SHP77 treated with DMSO at 0.1 percent for 48 hours (cell line): ENCODE measurements around the gene SMOC2.
"Not testable (repeated sequence)": the region's sequence is repeated elsewhere in the genome, so short reads cannot be mapped to it uniquely, and the experiment has no call there.

Experiments used
- DNase-seq: peaks from one replicate; lab custom pipeline; 2025; lab: John Stamatoyannopoulos, UW

Gene SMOC2

GRCh38 chr6:168655462-168656152 lies 214.6 kb downstream of the SMOC2 start:
- no peak for DNase-seq

GRCh38 chr6:168658059-168658458 lies 217.1 kb downstream of the SMOC2 start:
- DNase-seq, result no peak

- DNase-seq, result no peak
Observed at GRCh38 chr6:168660400-168660945, 219.5 kb downstream of the SMOC2 start.

- no peak for DNase-seq
Observed at GRCh38 chr6:168662301-168662936, 221.4 kb downstream of the SMOC2 start.

- no peak for DNase-seq
Observed at GRCh38 chr6:168663041-168663440, 222.1 kb downstream of the SMOC2 start.

- no peak for DNase-seq
Observed at GRCh38 chr6:168664956-168665355, 224.0 kb downstream of the SMOC2 start.

GRCh38 chr6:168666170-168666569 lies 225.2 kb downstream of the SMOC2 start:
- no peak for DNase-seq

- no peak for DNase-seq
Observed at GRCh38 chr6:168666699-168667427, 225.9 kb downstream of the SMOC2 start.

- no peak for DNase-seq
Observed at GRCh38 chr6:168667428-168667805, 226.4 kb downstream of the SMOC2 start.

GRCh38 chr6:168670401-168670985 lies 229.5 kb downstream of the SMOC2 start:
- DNase-seq, result no peak

- DNase-seq, result no peak
Observed at GRCh38 chr6:168671028-168671862, 230.3 kb downstream of the SMOC2 start.

GRCh38 chr6:168671863-168672546 lies 231.0 kb downstream of the SMOC2 start:
- no peak for DNase-seq

- no peak for DNase-seq
Observed at GRCh38 chr6:168674595-168674994, 233.6 kb downstream of the SMOC2 start.

GRCh38 chr6:168675375-168675774 lies 234.4 kb downstream of the SMOC2 start:
- DNase-seq, result no peak

GRCh38 chr6:168675933-168676551 lies 235.1 kb downstream of the SMOC2 start:
- no peak for DNase-seq

- no peak for DNase-seq
Observed at GRCh38 chr6:168676552-168677322, 235.8 kb downstream of the SMOC2 start.

GRCh38 chr6:168677323-168677781 lies 236.4 kb downstream of the SMOC2 start:
- not testable (repeated sequence) for DNase-seq

GRCh38 chr6:168678077-168678476 lies 237.1 kb downstream of the SMOC2 start:
- no peak for DNase-seq

GRCh38 chr6:168678588-168678987 lies 237.6 kb downstream of the SMOC2 start:
- no peak for DNase-seq

- DNase-seq, result no peak
Observed at GRCh38 chr6:168681748-168682147, 240.8 kb downstream of the SMOC2 start.
